ENCODE results near the gene RTP3.

GRCh38 chr3:46539443-46540005, 41.7 kb downstream of the RTP3 start:
- TF ChIP-seq POLR2A (IDR thresholded peaks at IDR 0.05), result no peak
- TF ChIP-seq CTCF (IDR thresholded peaks at IDR 0.05), result no peak

Measured in stomach (tissue), 4 donors.